ENCODE measurements around the gene PGA4.
"Not testable (repeated sequence)": the region's sequence is repeated elsewhere in the genome, so short reads cannot be mapped to it uniquely, and the experiment has no call there.

PGA4 gene

DNA sequence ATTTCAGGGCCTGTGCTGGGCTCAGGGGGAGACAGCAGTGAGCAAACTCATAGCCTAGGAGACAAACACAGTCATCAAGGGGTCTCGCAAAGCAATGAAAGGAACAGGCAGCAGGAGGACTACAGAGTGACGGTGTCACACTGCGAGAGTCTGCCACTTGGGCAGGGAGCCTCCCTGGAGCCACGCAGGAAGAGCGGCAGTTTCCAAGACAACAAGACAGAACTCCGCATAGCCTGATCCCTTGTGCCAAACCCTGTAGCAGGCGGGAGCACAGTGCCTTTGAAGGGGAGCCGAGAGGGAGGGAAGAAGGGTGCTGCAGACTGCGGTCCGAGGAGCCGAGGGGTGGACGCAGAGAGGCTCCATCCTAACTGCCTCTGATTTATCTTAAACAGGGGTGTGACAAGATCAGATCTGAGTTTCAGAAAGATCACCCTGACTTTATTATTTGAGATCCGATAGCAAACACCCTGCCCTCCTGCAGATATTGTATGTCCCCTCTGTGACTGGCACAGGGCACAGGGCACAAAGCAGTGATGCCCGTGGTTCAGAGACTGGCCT, 17.6 kb upstream of the PGA4 start:
- not testable (repeated sequence) for DNase-seq (ENCODE audit: low spot score)

DNA sequence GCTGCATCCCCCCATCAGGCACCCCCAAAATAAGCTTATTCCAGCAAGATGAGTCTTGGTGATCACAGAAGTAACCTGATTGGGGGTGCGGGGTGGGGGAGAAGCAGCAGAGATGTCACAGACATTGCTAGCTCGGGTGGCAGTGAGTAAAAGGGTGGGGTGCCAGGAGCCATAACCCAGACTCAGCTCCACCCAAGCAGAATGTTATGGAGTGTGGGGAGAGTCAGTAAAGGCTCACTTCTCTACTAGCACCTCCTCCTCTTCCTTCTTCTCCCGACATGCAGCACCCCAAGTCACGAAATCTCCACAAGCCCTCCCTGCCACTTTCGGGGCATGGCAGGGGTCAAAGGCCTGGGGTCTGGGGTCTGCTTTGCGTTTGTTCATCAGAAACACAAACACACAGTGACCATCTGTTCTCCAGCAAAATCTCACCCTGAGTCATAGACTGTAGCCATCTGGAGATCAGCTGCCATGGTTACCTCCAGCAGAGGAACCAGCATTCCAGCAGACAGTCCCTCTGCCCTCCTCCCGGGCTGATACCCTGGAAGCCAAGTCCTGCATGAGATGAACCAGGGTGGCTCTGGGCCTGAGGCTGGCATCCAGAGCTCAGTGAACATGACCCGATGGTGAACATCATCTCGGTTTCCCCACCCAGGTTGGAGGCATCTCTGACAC, 14.4 kb upstream of the PGA4 start:
- DNase-seq (ENCODE audit: low spot score), result not testable (repeated sequence)

DNA sequence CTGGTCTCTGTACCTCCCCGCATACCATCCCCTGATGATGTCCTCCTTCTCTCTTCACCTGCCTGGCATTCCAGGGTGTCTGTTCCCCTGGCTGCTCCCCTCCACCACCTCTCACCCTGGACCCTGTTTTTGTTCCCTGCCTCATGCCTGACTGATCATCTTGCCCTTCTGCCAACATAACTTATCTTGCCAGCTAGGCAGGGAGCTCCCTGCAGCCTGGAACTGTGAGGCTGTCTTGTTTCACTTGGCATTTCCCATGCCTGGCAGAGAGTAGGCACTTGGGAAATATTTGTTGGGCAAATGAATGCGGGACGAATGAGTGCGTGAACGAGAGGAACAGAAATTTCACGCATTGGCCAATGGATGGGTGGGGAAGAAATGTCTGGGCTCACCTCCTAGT, 11.5 kb upstream of the PGA4 start:
- not testable (repeated sequence) for DNase-seq (ENCODE audit: low spot score)

DNA sequence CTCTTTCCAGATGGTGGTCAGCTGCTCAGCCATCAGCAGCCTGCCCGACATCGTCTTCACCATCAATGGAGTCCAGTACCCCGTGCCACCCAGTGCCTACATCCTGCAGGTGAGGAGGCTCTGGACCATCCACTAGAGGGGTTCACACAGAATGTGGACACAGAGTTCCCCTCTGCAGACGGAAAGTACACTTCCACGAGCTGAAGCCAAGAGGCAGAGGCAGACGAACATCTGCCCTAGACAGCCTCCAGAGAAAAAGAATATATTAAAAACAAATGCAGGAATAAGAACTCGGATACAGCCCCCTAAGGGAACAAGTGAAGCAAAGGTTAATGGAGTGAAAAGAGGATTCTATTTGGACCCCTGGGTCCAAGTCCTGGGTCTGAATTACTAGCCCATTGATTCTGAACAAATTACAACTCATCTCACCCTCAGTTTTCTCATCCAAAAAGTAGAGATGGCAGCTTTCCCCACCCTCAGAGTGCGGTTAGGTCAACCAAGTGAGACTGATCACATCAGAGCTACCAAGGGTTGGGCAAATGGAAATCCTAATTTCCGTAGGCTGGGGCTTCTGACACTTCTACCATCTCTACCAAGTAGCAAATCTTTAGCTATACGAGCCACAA, 10.7 kb upstream of the PGA4 start:
- DNase-seq (ENCODE audit: low spot score), result not testable (repeated sequence)

DNA sequence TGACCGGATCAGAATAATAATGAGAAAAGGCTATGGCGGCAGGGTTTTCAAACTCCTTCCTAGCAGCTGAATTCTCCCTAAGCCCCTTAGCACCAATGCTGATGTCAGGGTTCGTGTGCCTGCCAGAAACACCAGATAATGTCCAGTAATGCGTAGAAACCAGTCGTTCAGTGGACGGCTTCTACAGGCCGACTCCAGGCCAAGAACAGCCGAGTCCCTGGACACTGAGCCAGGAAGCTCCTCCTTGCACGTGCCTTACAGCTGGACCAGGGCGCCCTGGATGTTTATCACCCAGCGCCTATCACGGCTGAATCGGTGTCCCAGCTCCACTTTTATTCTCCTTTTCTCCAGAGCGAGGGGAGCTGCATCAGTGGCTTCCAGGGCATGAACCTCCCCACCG, 9.9 kb upstream of the PGA4 start:
- DNase-seq (ENCODE audit: low spot score), result not testable (repeated sequence)

DNA sequence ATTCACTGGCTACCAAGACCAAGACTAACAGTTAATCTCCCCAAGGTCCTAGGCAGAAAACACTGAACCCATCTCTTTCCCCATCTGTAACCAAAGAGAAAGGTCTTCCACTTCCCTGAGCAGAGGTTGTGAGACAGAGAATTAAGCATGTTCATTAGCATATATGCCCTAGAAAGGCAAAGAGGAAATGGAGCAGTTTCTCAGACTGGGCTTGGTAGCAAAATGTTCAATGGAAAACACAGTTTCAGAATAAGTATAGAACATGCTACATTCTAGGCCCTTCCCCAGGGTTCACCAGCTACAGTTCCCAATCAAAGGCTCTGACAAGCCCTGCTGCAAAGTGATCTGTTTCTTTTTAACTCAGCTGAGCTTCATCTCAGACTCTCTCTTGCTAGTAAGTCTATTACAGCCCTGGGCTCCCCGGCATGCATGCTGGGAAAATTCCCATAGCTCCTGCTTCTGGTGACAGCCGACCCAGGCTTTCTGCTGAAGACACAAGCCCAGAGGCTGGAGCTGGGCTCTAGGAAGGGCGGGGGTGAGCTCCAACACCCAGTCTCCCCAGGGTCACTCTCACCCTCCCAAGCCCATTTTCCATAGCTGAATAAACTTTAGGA, 8.3 kb upstream of the PGA4 start:
- not testable (repeated sequence) for DNase-seq (ENCODE audit: low spot score)

DNA sequence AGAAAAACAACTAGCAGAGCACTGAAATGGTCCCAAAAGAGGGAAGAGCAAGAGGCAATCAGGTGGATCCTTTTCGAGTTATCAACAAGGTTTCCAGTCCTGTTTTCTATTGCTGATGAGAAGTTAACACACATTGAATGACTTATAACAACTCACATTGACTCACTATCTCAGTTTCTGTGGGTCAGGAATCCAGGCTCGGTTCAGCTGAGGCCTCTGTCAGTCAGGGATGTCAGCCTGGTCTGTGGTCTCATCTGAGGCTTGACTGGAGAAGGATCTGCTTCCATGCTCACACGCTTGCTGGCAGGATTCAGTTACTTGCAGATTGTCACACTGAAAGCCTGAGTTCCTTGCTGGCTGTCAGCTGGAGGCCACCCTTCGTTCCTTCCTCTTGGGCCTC, 3.8 kb upstream of the PGA4 start:
- DNase-seq (ENCODE audit: low spot score), result not testable (repeated sequence)

DNA sequence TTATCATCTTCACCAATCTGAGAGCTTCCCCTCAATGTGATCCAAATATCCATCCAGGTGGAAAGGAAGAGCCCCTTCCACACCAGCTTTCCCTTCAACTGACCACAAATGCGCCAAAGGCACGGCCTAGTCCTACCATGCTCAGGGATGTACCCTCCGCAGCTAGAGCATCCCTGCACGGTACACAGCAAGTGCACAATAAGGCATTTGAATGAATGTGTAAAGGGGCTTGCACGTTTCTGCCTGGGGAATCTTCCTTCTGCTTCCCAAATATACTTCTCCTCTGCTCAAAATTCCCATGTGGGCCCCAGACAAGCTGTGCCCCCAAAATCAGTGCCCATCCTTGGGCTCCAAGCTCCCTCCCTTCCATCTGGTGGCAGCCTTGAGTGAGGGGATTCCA, 3.1 kb upstream of the PGA4 start:
- DNase-seq (ENCODE audit: low spot score), result not testable (repeated sequence)

DNA sequence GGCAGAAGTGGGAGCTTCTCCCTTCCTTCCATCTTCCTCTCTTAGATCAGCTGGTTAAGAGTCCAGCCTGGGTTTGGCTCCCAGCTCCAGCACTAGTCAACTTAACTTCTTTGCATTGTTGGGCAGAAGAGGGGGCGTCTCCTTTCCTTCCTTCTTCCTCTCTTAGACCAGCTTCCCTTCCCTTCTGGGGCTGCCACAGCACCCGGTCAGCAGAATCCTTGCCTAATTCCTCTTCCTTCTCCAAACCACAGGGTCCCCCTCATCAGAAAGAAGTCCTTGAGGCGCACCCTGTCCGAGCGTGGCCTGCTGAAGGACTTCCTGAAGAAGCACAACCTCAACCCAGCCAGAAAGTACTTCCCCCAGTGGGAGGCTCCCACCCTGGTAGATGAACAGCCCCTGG, 545 bp downstream of the PGA4 start:
- DNase-seq (ENCODE audit: low spot score), result not testable (repeated sequence)

DNA sequence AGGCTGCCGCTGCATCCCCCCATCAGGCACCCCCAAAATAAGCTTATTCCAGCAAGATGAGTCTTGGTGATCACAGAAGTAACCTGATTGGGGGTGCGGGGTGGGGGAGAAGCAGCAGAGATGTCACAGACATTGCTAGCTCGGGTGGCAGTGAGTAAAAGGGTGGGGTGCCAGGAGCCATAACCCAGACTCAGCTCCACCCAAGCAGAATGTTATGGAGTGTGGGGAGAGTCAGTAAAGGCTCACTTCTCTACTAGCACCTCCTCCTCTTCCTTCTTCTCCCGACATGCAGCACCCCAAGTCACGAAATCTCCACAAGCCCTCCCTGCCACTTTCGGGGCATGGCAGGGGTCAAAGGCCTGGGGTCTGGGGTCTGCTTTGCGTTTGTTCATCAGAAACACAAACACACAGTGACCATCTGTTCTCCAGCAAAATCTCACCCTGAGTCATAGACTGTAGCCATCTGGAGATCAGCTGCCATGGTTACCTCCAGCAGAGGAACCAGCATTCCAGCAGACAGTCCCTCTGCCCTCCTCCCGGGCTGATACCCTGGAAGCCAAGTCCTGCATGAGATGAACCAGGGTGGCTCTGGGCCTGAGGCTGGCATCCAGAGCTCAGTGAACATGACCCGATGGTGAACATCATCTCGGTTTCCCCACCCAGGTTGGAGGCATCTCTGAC, 4.5 kb downstream of the PGA4 start:
- DNase-seq (ENCODE audit: low spot score), result not testable (repeated sequence)

DNA sequence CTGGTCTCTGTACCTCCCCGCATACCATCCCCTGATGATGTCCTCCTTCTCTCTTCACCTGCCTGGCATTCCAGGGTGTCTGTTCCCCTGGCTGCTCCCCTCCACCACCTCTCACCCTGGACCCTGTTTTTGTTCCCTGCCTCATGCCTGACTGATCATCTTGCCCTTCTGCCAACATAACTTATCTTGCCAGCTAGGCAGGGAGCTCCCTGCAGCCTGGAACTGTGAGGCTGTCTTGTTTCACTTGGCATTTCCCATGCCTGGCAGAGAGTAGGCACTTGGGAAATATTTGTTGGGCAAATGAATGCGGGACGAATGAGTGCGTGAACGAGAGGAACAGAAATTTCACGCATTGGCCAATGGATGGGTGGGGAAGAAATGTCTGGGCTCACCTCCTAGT, 7.3 kb downstream of the PGA4 start:
- not testable (repeated sequence) for DNase-seq (ENCODE audit: low spot score)

DNA sequence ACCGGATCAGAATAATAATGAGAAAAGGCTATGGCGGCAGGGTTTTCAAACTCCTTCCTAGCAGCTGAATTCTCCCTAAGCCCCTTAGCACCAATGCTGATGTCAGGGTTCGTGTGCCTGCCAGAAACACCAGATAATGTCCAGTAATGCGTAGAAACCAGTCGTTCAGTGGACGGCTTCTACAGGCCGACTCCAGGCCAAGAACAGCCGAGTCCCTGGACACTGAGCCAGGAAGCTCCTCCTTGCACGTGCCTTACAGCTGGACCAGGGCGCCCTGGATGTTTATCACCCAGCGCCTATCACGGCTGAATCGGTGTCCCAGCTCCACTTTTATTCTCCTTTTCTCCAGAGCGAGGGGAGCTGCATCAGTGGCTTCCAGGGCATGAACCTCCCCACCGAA, 8.9 kb downstream of the PGA4 start:
- not testable (repeated sequence) for DNase-seq (ENCODE audit: low spot score)

DNA sequence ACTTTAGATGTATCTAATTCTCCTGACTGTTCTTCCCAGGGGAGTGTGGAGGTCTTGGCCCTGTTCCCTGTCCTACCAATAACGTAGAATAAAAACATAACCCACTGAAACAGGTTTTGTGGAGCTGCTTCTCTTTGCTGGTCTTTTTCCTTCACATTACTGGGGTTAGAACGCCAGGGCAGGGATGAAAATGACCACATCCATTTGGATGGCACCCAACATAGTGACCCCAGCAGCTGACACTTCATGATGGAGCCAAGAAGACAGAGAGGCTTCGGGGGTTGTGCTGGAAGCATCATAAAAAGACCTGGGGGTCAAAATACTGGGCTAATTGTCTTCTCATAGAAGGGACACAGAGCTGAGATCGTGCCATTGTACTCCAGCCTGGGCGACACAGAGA, 9.4 kb downstream of the PGA4 start:
- DNase-seq (ENCODE audit: low spot score), result not testable (repeated sequence)

DNA sequence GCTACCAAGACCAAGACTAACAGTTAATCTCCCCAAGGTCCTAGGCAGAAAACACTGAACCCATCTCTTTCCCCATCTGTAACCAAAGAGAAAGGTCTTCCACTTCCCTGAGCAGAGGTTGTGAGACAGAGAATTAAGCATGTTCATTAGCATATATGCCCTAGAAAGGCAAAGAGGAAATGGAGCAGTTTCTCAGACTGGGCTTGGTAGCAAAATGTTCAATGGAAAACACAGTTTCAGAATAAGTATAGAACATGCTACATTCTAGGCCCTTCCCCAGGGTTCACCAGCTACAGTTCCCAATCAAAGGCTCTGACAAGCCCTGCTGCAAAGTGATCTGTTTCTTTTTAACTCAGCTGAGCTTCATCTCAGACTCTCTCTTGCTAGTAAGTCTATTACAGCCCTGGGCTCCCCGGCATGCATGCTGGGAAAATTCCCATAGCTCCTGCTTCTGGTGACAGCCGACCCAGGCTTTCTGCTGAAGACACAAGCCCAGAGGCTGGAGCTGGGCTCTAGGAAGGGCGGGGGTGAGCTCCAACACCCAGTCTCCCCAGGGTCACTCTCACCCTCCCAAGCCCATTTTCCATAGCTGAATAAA, 10.5 kb downstream of the PGA4 start:
- DNase-seq (ENCODE audit: low spot score), result not testable (repeated sequence)

DNA sequence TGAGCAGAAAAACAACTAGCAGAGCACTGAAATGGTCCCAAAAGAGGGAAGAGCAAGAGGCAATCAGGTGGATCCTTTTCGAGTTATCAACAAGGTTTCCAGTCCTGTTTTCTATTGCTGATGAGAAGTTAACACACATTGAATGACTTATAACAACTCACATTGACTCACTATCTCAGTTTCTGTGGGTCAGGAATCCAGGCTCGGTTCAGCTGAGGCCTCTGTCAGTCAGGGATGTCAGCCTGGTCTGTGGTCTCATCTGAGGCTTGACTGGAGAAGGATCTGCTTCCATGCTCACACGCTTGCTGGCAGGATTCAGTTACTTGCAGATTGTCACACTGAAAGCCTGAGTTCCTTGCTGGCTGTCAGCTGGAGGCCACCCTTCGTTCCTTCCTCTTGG, 15.0 kb downstream of the PGA4 start:
- not testable (repeated sequence) for DNase-seq (ENCODE audit: low spot score)

DNA sequence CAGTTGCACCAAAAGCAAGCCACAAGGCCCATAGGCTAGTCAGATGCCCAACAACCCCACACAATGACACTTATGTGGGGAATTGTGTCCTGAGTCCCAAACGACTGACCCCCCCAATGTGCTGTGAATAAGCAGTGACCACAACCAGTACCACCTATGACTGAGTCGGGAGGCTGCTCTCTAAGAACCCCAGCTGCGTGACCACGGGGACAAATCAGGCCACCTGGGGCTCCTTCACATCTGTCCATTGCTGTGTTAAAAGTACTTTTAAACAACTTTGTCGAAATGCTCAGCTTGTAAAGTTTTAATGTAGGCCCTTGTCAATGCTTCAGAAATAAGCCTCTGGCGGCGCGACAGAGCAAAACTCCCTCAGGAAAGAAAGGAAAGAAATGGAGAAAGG, 18.1 kb downstream of the PGA4 start:
- DNase-seq (ENCODE audit: low spot score), result not testable (repeated sequence)

DNA sequence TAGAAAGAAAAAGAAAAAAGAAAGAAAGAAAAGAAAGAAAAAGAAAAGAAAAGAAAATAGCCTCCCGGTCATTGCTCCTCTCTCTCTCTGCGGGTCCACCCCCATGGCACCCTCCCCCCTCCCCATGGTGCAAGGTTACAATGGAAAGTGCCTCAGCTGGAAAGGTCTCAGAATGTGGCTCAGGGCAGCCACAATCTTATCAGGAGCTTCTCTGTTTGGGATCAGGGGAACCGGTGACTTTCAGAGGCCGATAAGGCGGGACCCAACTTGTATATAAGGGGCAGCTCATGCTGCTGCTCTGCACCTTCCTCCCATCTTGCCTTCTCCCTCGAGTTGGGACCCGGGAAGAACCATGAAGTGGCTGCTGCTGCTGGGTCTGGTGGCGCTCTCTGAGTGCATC, 18.7 kb downstream of the PGA4 start, which contains the start of gene PGA5:
Gene PGA5 (plus strand): TSS at position 301 of the 400 bp plus-strand sequence. CDS start 52 bp downstream, at position 353.
- DNase-seq (ENCODE audit: low spot score), result not testable (repeated sequence)

DNA sequence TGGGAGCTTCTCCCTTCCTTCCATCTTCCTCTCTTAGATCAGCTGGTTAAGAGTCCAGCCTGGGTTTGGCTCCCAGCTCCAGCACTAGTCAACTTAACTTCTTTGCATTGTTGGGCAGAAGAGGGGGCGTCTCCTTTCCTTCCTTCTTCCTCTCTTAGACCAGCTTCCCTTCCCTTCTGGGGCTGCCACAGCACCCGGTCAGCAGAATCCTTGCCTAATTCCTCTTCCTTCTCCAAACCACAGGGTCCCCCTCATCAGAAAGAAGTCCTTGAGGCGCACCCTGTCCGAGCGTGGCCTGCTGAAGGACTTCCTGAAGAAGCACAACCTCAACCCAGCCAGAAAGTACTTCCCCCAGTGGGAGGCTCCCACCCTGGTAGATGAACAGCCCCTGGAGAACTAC, 19.4 kb downstream of the PGA4 start:
- not testable (repeated sequence) for DNase-seq (ENCODE audit: low spot score)

DNA sequence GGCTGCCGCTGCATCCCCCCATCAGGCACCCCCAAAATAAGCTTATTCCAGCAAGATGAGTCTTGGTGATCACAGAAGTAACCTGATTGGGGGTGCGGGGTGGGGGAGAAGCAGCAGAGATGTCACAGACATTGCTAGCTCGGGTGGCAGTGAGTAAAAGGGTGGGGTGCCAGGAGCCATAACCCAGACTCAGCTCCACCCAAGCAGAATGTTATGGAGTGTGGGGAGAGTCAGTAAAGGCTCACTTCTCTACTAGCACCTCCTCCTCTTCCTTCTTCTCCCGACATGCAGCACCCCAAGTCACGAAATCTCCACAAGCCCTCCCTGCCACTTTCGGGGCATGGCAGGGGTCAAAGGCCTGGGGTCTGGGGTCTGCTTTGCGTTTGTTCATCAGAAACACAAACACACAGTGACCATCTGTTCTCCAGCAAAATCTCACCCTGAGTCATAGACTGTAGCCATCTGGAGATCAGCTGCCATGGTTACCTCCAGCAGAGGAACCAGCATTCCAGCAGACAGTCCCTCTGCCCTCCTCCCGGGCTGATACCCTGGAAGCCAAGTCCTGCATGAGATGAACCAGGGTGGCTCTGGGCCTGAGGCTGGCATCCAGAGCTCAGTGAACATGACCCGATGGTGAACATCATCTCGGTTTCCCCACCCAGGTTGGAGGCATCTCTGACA, 23.3 kb downstream of the PGA4 start:
- not testable (repeated sequence) for DNase-seq (ENCODE audit: low spot score)

DNA sequence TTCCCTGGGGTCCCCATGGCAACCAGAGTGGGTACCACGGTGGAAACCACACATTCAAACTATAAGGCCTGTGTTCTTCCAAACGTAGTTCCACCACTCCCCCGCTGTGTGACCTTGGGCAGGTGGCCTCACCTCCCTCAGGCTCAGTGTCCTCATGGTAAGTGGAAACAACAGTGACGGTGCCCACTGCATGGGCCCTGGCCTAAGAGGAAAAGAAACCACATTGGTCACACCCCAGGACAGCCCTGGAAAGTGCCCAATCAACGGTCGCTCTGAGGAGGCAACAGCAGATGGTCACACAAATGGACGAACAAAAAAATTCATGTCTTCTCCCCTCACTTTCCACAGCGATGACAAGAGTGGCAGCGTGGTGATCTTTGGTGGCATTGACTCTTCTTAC, 25.9 kb downstream of the PGA4 start:
- not testable (repeated sequence) for DNase-seq (ENCODE audit: low spot score)

DNA sequence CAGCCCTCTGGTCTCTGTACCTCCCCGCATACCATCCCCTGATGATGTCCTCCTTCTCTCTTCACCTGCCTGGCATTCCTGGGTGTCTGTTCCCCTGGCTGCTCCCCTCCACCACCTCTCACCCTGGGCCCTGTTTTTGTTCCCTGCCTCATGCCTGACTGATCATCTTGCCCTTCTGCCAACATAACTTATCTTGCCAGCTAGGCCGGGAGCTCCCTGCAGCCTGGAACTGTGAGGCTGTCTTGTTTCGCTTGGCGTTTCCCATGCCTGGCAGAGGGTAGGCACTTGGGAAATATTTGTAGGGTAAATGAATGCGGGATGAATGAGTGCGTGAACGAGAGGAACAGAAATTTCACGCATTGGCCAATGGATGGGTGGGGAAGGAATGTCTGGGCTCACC, 27.1 kb downstream of the PGA4 start:
- not testable (repeated sequence) for DNase-seq (ENCODE audit: low spot score)
